HepG2 (cell line): ENCODE data around the gene PDE4D. TPM values are rescaled to one million over a fixed set of nuclear protein-coding genes. Genes with fewer than 3 reads are reported as not detected.

Experiments used
- ATAC-seq: fragments of 200-7000 bp; cut with Tn5 transposase; 3 replicates; pipeline ENCODE4 v1.9.1; 2020; ENCODE audit warnings: mild to moderate bottlenecking, moderate library complexity
- BruUV-seq: library from RNA; stranded (reverse); fragments of 400-500 nt; replicated peaks from 2 replicates; lab custom pipeline; 2021; lab: Mats Ljungman, UMichigan
- CTCF ChIA-PET: fragments of 300-600 bp; formaldehyde crosslinking; extraction: SDS; loops from one replicate; lab custom pipeline; 2021; ENCODE audit warnings: low total read pairs, inconsistent platforms, low intra/inter-chr PET ratio; lab: Yijun Ruan, JAX
- POLR2A ChIA-PET: fragments of 350-600 bp; sonication (Branson Sonifier 250); formaldehyde crosslinking; loops from one replicate; lab custom pipeline; 2020; ENCODE audit warnings: antibody characterized with exemption, inconsistent platforms; lab: Yijun Ruan, JAX
- DNase-seq: peaks from one replicate; pipeline ENCODE4 v3.0.0-alpha.2; 2015; ENCODE audit warnings: low spot score
- FAIRE-seq: peaks from 3 replicates; lab custom pipeline; 2011; peaks lifted over from hg19 to GRCh38; lab: Jason Lieb, UNC
- H2AFZ ChIP-seq: one replicate; pipeline ENCODE4 v1.6.1; 2011; ENCODE audit warnings: low read length, inconsistent platforms
- H3K27ac ChIP-seq: fragments of 300-600 bp; 3 replicates; pipeline ENCODE4 v1.8.0; 2011; ENCODE audit warnings: mixed run types, mild to moderate bottlenecking, mixed read lengths, low read length, inconsistent platforms; ENCODE audit not compliant: insufficient read depth; ENCODE audit errors: extremely low read length
- H3K27me3 ChIP-seq, 2 experiments: fragments of 200-600 bp in 1 of 2; 2 replicates in 1 of 2; 3 replicates in 1 of 2; pipeline versions ENCODE4 v1.6.0 to v1.8.0; 2011; ENCODE audit warnings: low read length in 2 of 2, mild to moderate bottlenecking in 2 of 2, moderate library complexity in 2 of 2, inconsistent platforms in 1 of 2; ENCODE audit not compliant: insufficient read depth in 2 of 2, control insufficient read depth in 1 of 2
- H3K36me3 ChIP-seq, 2 experiments: fragments of 200-600 bp in 1 of 2; replicated peaks in 1 of 2; 2 replicates in 1 of 2; 3 replicates in 1 of 2; pipeline versions ENCODE4 v1.5.1 to v1.8.0; 2011; ENCODE audit warnings: low read length in 2 of 2, inconsistent platforms in 1 of 2; ENCODE audit not compliant: insufficient read depth in 2 of 2, control insufficient read depth in 1 of 2
- H3K4me1 ChIP-seq: 2 replicates; pipeline ENCODE4 v1.5.1; 2012; ENCODE audit warnings: low read length, inconsistent platforms; ENCODE audit not compliant: insufficient read depth
- H3K4me2 ChIP-seq: 2 replicates; pipeline ENCODE4 v1.6.0; 2011; ENCODE audit warnings: low read depth, low read length, inconsistent platforms
- H3K4me3 ChIP-seq, 3 experiments: fragments of 200-600 bp in 1 of 3; sonication (generic), shearing (Covaris generic) in 1 of 3; replicated peaks in 1 of 3; 2 replicates each; pipeline ENCODE4 v1.5.1; 2011 to 2016; ENCODE audit warnings: low read length in 3 of 3, inconsistent platforms in 2 of 3, low read depth in 2 of 3, mild to moderate bottlenecking in 2 of 3, control low read depth in 1 of 3, mixed read lengths in 1 of 3; ENCODE audit not compliant: insufficient read depth in 1 of 3
- H3K79me2 ChIP-seq: one replicate; pipeline ENCODE4 v1.6.1; 2011; ENCODE audit warnings: low read length, inconsistent platforms; ENCODE audit not compliant: insufficient read depth
- H3K9ac ChIP-seq: 2 replicates; pipeline ENCODE4 v1.6.0; 2011; ENCODE audit warnings: mild to moderate bottlenecking, low read depth, low read length, inconsistent platforms; ENCODE audit not compliant: insufficient read depth
- H3K9me3 ChIP-seq: 2 replicates; pipeline ENCODE4 v1.5.1; 2012; ENCODE audit warnings: mild to moderate bottlenecking, low read length
- H4K20me1 ChIP-seq: 2 replicates; pipeline ENCODE4 v1.6.0; 2011; ENCODE audit warnings: inconsistent platforms, mild to moderate bottlenecking, low read length, moderate library complexity; ENCODE audit not compliant: insufficient read depth
- EEA1 ChIP-seq: sonication (generic); formaldehyde crosslinking; IDR thresholded peaks from 2 replicates; pipeline ENCODE4 v1.5.1; 2020; ENCODE audit warnings: mild to moderate bottlenecking, missing genetic modification reagents, borderline replicate concordance
- REL ChIP-seq: sonication (generic); formaldehyde crosslinking; conservative IDR thresholded peaks from 2 replicates; pipeline ENCODE4 v1.8.0; 2022; ENCODE audit warnings: mild to moderate bottlenecking, missing genetic modification reagents, moderate library complexity
- TGIF2 ChIP-seq: IDR thresholded peaks from 2 replicates; pipeline ENCODE4 v1.6.1; 2016; ENCODE audit warnings: control low read depth, missing compliant biosample characterization
- ZBTB46 ChIP-seq: sonication (generic); formaldehyde crosslinking; IDR thresholded peaks from 2 replicates; pipeline ENCODE4 v1.4.0; 2020; ENCODE audit warnings: mild to moderate bottlenecking, missing genetic modification reagents, borderline replicate concordance
- ZNF20 ChIP-seq: sonication (generic); formaldehyde crosslinking; IDR thresholded peaks from 2 replicates; pipeline ENCODE4 v1.4.0; 2020; ENCODE audit warnings: mild to moderate bottlenecking, moderate library complexity, missing genetic modification reagents
- ZNF567 ChIP-seq: sonication (generic); formaldehyde crosslinking; IDR thresholded peaks from 2 replicates; pipeline ENCODE4 v1.8.1; 2023; ENCODE audit warnings: mild to moderate bottlenecking, missing genetic modification reagents, borderline replicate concordance
- ZNF713 ChIP-seq: sonication (generic); formaldehyde crosslinking; IDR thresholded peaks from 2 replicates; pipeline ENCODE4 v1.4.0; 2020; ENCODE audit warnings: mild to moderate bottlenecking, missing genetic modification reagents
- ZNF770 ChIP-seq: sonication (generic); formaldehyde crosslinking; IDR thresholded peaks from 2 replicates; pipeline ENCODE4 v1.5.0; 2020; ENCODE audit warnings: mild to moderate bottlenecking, missing genetic modification reagents
- ZNF788 ChIP-seq: sonication (generic); formaldehyde crosslinking; IDR thresholded peaks from 2 replicates; pipeline ENCODE4 v1.5.0; 2020; ENCODE audit warnings: mild to moderate bottlenecking, missing genetic modification reagents, borderline replicate concordance
- WGBS: methylation state at CpG from one replicate; pipeline ENCODE4 v1.1.6; 2017; ENCODE audit warnings: low lambda C conversion rate; 5-methylcytosine and 5-hydroxymethylcytosine counted together
- in situ Hi-C: cut with HindIII; loops from 2 replicates; pipeline ENCODE4 v1.10.0; 2017; ENCODE audit warnings: low pct_unique_long_range_greater_than_20kb; ENCODE audit not compliant: extremely low pct_ligation_motif_present
- intact Hi-C: fragments of 100-400 bp; cut with micrococcal nuclease; formaldehyde crosslinking; loops from one replicate; pipeline ENCODE4 v1.10.0; 2022; ENCODE audit not compliant: unreplicated experiment
- polyA plus RNA-seq, 8 experiments: library from polyadenylated mRNA; depleted of rRNA in 3 of 8; stranded (reverse) in 7 of 8; unstranded in 1 of 8; fragments of >200 nt; fragmentation: Illumina TruSeq in 4 of 8; extraction: Trizol in 4 of 8; gene quantifications; 2 replicates each; pipeline versions ENCODE4 v1.2.1 to v1.2.3, GENCODE V29; 2011 to 2016; ENCODE audit warnings: low read depth in 4 of 8, missing spikeins in 1 of 8, mixed read lengths in 1 of 8; ENCODE audit not compliant: insufficient read depth in 1 of 8
- total RNA-seq, 5 experiments: library from RNA; depleted of rRNA; stranded (reverse); fragments of >200 nt; fragmentation: Illumina TruSeq; extraction: Trizol; gene quantifications; 2 replicates each; pipeline ENCODE4 v1.2.3, GENCODE V29; 2016; ENCODE audit warnings: low read depth in 1 of 5

Gene PDE4D
- total and polyA plus RNA-seq, 2 of the 13 experiments (the other 11 are each of a cell fraction or from before 2014, with no cell fraction given): 7.0 to 12.2 TPM

- ATAC-seq (no peak), FAIRE-seq (no peak), DNase-seq (no peak)
- intact Hi-C loops (no loop called here), in situ Hi-C loops (no loop called here)
- Histone ChIP-seq H3K27ac (no peak overlapping the region), H3K4me2 (no peak overlapping the region), H4K20me1 (no peaks in the 10 kb centered on the region), H3K27me3 (no peaks in the 10 kb centered on the region; a peak in 1 of 5 replicates), H2AFZ (no peak overlapping the region), H3K9ac (no peak overlapping the region), H3K36me3 (no peaks in the 10 kb centered on the region), H3K9me3 (no peaks in the 10 kb centered on the region), H3K79me2 (no peaks in the 10 kb centered on the region), H3K4me1 (no peaks in the 10 kb centered on the region), H3K4me3 (no peak overlapping the region)
- CTCF ChIA-PET: no interaction called here
- no CpG with 5 or more reads among the region's 1 CpG for WGBS
- TF ChIP-seq ZNF713 (CRISPR knock-in tag) (no peak), ZNF20 (CRISPR knock-in tag) (no peak), REL (no peak), ZBTB46 (no peak), ZNF770 (no peak), ZNF788 (no peak), EEA1 (CRISPR knock-in tag) (no peak), ZNF567 (no peak), TGIF2 (CRISPR knock-in tag) (no peak)
- BruUV-seq: no TSS peak
- POLR2A ChIA-PET: no interaction called here
Observed at GRCh38 chr5:59782856-59783255, 110.7 kb downstream of the PDE4D start.
